HG03354 (cell line): ENCODE results near the gene HNRNPU.
A peak's percentile ranks its signal among the peaks of the same experiment; 100 is the strongest.

Experiments
- ATAC-seq: cut with Tn5 transposase; IDR thresholded peaks from one replicate; pipeline ENCODE4 v1.9.1; 2021; ENCODE audit warnings: mild to moderate bottlenecking; ENCODE audit not compliant: unreplicated experiment, poor library complexity, severe bottlenecking

Gene HNRNPU

GRCh38 chr1:244863491-244864252 is 671 bp downstream of the HNRNPU start:
- ATAC-seq = peak; percentile 4

GRCh38 chr1:244862699-244863490 is 1.4 kb downstream of the HNRNPU start:
- ATAC-seq = peak; percentile 60

- ATAC-seq = no peak
These were observed 2.0 kb downstream of the HNRNPU start for GRCh38 chr1:244862354-244862698.

GRCh38 chr1:244861683-244862082 is 2.7 kb downstream of the HNRNPU start:
- ATAC-seq = no peak

- ATAC-seq = no peak
These were observed 3.3 kb downstream of the HNRNPU start for GRCh38 chr1:244860914-244861610.

- ATAC-seq = no peak
These were observed 4.3 kb downstream of the HNRNPU start for GRCh38 chr1:244860078-244860477.

GRCh38 chr1:244858357-244858756 is 6.0 kb downstream of the HNRNPU start:
- ATAC-seq = no peak

GRCh38 chr1:244857761-244858160 is 6.6 kb downstream of the HNRNPU start:
- no peak for ATAC-seq

GRCh38 chr1:244854865-244855578 is 9.3 kb downstream of the HNRNPU start:
- ATAC-seq = no peak

GRCh38 chr1:244854166-244854565 is 10.2 kb downstream of the HNRNPU start:
- ATAC-seq = no peak

GRCh38 chr1:244852694-244853093 is 11.6 kb downstream of the HNRNPU start:
- ATAC-seq = no peak

- no peak for ATAC-seq
These were observed 12.7 kb downstream of the HNRNPU start for GRCh38 chr1:244851546-244852231.

- no peak for ATAC-seq
These were observed 13.4 kb downstream of the HNRNPU start for GRCh38 chr1:244850896-244851295.

- no peak for ATAC-seq
These were observed 14.1 kb downstream of the HNRNPU start for GRCh38 chr1:244850099-244850852.

GRCh38 chr1:244849189-244849866 is 15.0 kb downstream of the HNRNPU start:
- no peak for ATAC-seq

- ATAC-seq = no peak
These were observed 17.7 kb downstream of the HNRNPU start for GRCh38 chr1:244846653-244847052.

- ATAC-seq = no peak
These were observed 19.9 kb downstream of the HNRNPU start for GRCh38 chr1:244844155-244845121.
